HG02852 (cell line): ENCODE measurements around the gene LSM11.
"Not testable (repeated sequence)": the region's sequence is repeated elsewhere in the genome, so short reads cannot be mapped to it uniquely, and the experiment has no call there.

Experiments
- ATAC-seq: cut with Tn5 transposase; IDR thresholded peaks from one replicate; pipeline ENCODE4 v1.9.1; 2021; ENCODE audit warnings: mild to moderate bottlenecking, moderate library complexity; ENCODE audit not compliant: unreplicated experiment

The LSM11 gene

DNA sequence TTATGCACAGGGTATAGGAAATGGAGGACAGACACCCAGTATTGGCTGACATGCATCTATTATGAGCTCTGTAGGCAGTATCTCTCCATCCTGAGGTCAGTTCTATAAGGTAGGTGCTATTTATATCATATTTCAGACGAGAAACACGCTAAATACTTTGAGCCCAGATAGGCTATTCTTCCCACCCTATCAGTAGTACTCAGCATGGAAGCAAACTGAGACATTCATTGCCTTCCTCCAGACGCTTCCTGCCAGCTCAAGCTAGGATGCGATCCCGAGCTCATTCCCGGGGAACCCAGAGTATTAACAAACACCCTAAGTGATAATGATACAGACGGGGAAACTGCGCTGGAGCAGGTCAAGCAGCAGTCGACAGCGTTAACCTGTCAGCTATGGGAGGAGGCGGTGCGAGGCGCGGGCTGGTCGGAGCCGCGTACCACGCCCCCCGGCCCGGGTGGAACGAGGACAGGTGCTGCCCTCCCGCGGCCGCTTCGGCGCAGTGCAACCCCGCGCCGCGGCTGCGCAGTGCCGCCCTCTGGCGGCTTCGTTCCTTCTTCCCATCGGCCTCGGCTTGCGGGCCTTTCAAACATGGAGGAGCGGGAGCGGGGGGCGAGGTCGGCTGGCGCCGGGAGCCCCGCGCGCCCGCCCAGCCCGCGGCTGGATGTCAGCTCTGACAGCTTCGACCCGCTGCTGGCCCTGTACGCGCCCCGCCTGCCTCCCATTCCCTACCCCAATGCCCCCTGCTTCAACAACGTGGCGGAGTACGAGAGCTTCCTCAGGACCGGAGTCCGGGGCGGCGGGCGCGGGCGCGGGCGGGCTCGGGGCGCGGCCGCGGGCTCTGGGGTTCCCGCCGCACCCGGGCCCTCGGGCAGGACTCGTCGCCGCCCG is at the start of gene LSM11:
LSM11 (plus strand) TSS at position 550 of the 888 bp plus-strand sequence; CDS start at position 589, 39 bp downstream.
- peak; percentile 91 for ATAC-seq

DNA sequence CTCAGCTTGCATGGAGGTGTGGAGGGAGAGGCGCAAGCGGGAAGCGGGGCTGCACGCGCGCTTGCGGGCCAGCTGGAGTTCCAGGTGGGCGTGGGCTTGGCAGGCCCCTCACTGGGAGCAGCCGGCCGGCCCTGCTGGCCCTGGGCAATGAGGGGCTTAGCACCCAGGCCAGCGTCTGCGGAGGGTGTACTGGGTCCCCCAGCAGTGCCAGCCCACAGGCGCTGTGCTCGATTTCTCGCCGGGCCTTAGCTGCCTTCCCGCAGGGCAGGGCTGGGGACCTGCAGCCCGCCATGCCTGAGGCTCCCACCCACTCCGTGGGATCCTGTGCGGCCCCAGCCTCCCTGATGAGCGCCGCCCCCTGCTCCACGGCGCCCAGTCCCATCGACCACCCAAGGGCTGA is 49.7 kb upstream of the LSM11 start:
- ATAC-seq: not testable (repeated sequence)

DNA sequence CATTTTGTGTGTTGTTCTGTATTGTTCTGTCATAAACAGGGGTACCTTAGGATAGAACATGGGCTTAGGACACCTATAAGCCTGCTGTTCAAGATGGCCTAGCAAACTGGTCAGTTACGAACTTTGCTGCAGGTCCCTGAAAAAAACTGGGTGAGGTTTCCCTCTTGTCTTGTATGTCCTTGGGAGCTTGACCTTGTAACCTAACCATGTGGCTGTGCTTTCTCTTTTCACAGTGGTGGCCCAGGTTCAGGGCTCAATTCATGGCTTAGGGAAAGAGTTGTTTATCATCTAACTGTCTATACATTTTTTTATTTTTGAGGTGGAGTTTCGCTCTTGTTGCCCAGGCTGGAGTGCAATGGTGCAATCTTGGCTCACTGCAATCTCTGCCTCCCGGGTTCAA is 47.4 kb upstream of the LSM11 start:
- ATAC-seq: not testable (repeated sequence)

DNA sequence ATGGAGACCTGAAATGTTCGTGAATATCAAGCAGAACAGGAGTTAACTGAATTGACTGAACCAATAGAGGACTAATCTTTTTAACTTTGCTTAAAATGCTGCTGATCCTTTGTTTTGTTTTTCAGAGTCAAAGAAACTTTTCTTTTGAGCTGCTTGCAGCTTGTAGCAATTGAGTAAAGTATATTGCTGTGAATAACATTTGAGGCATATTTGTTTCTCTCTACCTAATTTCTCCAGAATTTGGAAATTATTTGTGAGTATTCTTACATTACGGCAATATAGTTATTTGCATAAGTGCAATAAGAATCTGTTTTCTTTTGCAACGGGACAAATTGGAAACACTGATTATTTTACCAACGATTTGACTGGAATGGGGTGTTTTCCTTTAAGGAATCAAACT is 44.8 kb upstream of the LSM11 start:
- not testable (repeated sequence) for ATAC-seq

DNA sequence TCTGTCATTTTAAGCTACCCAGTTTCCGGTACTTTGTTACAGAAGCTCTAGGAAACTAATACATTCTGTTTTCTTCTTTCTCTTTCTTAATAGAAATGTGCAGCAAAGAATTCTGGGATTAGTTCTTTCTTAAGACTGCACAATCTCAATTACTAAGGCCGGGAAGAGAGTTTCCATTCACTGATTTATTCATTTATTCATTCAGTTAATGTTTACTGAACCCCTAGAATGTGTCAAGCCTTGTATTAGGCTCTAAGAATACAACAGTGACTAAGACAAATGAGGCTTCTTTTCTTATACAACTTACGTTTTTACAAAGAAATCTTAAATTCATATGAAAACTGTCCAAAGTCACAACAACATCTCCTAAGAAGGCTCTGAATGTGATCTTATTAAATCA is 39.8 kb upstream of the LSM11 start:
- ATAC-seq: no peak

DNA sequence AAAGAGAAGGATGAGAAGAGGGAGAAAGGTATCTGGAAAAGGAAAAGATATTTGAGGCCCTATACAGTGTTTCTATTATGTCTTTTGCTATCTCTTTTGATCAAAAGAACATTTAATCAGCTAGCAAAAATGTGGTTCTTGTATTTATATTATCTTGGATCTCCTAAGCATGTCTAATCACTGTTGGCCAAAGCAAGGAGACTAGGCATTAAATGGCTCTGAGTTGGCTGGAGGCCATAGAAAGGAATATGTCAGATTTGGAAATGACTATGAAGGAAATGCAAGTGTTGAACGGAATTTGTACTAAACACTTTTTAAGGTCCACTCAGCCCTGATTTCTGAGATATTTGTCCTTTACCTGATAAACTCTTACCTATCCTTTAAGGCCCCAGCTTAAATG is 34.6 kb upstream of the LSM11 start:
- ATAC-seq: no peak

DNA sequence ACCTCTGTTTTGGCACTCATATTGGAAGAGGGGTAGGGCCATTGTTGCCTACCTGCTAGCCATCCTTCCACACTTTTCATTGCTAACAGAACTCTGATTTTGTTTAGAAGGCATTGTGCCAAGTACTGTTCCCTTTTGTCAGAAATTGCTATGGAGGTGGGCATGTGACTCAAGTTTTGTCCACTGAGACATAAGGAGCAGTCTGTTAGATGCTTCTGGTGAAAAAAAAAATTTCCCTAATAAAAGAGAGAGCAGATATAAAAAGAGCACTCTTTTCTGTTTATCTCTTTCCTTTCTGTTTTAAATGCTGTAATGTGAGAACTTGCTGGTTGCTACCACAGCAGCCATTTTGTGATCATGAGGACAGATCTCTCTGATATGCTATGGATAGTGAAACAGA is 34.2 kb upstream of the LSM11 start:
- ATAC-seq: no peak

DNA sequence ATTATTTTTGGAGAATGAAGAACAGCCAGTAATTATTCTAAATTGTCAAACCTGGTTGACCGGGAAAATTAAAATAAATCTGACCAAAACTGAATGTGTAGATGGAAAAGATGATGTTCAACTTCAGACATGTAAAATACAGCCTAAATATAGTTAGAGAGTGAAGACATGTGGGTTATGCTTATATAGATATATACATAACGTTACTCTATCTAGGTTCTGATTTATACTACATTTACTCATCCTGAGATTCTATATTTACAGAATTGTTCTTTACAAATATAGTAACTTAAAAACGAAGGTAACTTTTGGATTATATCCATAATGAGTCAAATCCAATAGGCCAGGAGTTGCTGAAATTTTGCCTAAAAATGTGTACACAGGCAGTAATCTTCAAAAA is 33.1 kb upstream of the LSM11 start:
- no peak for ATAC-seq

DNA sequence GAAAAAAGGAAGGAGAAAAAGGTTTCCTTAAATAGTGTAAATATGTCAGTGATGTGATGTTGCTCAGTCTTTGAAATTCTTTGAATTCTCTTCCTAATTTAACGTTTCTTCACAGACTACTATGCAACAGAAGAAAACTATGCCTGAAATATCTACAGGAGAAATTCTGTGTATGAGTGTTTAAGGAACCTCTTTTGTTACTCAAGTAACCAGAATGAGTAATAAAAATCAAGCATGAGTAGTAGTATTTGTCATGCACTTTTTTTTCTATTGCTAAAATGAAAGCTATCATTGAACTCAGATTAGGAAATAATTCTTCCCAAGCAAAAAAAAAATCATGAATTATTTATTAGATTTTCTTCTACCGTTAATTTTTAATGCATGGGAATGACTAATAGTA is 32.6 kb upstream of the LSM11 start:
- peak; percentile 73 for ATAC-seq

DNA sequence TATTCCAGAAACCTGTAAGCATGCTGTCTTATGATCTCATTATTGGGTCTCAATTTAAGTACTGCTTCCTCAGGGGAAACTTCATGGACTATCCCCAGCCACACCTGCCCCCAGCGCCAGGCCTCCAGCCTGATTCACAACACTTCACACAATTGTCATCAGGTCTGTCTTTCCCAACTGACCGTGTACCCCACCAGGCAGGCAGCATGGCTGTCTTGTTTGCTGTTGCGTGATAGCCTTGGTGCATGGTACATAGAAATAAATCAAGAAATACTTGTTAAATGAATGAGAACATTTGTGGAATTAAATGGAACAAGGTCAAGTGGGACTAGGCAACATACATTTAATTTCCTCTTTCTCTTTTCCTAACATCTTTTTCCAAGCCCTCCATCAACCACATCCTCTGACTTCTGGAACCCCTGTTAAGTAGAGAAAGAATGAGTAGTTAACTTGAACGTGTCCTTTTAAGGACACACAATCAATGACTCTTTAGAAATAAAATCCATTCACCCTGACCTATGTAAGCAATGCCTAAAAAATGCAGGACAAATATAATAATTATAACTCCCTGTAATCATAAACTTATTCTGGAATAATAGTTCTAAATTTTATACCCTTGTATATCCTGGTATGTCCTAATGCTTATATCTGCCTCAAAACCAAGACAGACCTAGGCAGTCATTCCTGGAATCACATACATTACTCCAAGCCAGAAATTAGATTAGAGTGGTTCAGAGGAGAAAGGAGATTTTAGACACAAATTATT is 29.5 kb upstream of the LSM11 start:
- no peak for ATAC-seq

DNA sequence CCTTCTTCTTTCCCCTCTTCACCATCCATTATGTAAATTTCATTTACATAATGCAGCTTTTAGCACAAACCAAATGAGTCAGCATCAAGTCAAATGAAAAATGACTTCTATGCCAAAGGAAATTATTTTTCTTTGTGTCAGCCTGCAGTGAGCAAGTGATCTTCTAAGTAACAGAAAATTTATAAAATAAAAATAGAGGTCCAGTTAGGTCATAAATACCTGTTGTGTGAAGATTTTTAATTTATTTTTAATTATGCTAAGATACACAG is 29.0 kb upstream of the LSM11 start:
- ATAC-seq: no peak

DNA sequence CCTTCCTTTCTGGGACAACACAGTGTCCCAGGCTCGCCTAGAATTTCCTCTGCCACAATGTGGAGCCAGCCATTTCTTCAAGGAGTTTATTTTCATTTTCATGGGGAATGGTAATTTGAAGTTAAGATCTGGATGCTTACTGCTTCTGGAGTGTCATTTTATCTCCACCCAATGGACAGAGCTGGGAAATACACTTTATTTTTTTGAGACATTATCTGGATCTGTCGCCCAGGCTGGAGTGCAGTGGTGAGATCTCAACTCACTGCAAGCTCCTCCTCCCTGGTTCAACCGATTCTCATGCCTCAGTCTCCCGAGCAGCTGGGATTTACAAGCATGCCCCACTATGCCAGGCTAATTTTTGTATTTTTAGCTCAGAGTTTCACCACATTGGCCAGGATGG is 25.0 kb upstream of the LSM11 start:
- ATAC-seq: peak; percentile 74

DNA sequence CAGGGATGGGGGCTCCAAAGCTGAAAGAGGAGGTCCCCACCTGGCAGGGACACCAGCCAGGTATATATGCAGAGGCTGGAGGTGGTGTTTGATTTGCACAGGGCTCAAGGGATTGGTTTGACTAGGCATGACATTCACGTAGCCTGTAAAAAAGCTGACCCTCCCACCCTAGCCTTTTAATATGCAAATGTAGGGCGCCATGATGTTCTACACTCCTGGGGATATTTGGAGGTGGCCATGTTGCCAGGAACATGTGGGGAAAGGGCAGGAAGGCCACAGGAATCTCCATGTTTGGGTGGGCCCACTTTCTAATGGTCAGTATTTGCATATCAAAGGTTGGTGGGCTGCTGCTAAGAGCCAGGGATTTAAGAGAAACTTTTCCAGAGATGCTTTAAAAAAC is 24.3 kb upstream of the LSM11 start:
- no peak for ATAC-seq

DNA sequence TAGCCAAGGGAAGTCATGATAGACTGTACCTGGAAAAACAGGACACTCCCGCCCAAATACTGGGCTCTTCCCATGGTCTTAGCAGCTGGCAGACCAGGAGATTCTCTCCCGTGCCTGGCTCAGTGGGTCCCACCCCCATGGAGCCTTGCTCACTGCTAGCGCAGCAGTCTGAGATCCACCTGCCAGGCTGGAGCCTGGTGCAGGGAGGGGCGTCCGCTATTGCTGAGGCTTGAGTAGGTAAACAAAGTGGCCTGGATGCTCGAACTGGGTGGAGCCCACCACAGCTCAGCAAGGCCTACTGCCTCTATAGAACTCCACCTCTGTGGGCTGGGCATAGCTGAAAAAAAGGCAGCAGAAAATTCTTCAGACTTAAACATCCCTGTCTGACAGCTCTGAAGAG is 22.4 kb upstream of the LSM11 start:
- no peak for ATAC-seq

DNA sequence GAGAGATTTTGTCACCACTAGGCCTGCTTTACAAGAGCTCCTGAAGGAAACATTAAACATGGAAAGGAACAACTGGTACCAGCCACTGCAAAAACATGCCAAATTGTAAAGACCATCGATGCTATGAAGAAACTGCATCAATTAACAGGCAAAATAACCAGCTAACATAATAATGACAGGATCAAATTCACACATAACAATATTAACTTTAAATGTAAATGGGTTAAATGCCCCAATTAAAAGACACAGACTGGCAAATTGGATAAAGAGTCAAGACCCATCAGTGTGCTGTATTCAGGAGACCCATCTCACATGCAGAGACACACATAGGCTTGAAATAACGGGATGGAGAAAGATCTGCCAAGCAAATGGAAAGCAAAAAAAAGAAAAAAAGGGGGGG is 20.6 kb upstream of the LSM11 start:
- ATAC-seq: not testable (repeated sequence)

DNA sequence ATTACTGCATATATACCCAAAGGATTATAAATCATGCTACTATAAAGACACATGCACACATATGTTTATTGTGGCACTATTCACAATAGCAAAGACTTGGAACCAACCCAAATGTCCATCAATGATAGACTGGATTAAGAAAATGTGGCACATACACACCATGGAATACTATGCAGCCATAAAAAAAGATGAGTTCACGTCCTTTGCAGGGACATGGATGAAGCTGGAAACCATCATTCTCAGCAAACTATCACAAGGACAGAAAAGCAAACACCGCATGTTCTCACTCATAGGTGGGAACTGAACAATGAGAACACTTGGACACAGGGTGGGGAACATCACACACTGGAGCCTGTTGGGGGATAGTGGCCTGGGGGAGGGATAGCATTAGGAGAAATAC is 16.9 kb upstream of the LSM11 start:
- not testable (repeated sequence) for ATAC-seq

DNA sequence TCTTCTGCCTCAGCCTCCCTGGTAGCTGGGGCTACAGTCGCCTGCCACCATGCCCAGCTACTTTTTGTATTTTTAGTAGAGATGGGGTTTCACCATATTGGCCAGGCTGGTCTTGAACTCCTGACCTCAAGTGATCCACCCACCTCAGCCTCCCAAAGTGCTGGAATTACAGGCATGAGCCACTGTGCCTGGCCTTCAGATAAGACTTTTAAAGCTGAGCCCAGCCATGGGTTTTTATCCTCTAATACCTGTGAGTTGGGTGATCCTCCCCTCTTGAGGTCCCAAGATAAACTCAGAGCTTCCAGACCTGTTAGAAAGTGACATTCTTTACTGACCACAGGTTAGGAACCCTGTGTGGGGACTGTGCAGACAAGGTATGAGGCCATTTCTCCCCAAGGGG is 15.7 kb upstream of the LSM11 start:
- ATAC-seq: not testable (repeated sequence)

DNA sequence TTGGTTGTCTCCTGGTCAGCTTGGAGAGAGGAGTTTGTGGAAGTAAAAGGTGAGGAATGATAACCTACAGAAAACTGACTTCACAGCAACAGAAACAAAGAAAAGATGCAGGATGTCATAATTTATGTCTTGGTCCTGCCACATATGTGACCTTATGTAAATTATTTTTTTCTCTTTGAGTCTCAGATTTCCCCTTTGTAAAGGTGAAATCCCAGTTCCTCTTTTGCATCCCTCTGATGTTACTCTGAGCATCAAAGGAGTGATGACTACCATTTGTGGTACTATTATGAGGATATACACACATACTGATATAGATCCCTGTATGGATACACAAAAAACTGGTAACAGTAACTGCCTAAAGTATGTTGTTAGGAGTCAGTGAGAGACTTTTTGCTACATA is 13.7 kb upstream of the LSM11 start:
- peak; percentile 63 for ATAC-seq

DNA sequence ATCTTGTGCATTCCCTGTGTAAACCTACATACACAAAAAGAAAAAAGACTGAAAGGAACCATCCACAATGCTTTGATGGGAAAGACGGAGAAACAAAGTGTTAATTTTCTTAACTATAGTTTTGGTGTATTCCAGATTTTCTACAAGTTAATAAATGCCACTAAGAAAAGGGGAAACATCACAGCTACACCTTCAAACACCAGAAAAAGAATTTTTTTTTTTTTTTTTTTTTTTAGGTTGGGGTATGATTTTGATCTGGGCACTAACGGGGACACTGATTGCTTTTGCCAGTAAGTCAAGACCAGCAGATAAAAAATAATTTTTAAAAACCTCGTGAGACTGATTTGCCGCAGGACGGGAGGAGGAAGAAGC is 12.6 kb upstream of the LSM11 start:
- ATAC-seq: no peak

DNA sequence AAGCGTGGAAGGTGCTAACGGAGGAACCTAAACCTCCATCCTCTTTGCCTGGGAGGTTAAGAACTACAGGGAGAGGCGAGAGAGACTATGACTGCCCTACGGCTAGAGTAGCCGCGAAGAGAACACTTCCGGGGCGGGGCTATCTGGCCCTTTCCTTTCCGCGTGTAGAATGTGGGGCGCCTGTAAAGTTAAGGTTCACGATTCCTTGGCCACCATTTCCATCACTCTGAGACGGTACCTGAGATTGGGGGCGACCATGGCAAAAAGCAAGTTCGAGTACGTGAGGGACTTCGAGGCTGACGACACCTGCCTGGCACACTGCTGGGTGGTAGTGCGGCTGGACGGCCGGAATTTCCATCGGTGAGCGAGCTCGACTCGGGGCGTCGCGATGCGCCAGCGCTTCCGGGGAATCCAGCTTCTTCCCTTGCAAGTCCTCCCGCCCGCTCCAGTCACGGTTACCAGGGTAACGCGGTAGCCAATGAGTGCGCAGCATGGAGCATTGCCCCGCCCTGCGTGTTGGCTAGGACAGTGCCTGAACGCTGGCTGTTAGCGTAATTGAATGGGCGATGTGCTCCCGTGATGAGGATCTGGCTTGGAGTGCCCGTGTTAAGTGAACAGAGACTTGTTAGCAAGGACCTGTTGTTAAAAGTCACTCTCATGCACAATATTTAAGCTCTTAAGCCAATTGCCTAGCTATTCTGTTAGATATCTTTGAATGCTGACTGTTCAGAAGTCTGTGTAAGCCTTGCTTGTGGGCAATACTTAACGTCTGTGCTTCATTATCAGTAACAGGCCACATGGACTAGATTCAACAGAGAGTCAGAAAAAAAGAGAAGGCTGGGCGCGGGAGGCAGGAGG is 12.0 kb upstream of the LSM11 start, which contains the start of gene THG1L:
THG1L (plus strand) TSS at position 149 of the 858 bp plus-strand sequence; CDS start at position 170, 21 bp downstream.
- ATAC-seq: peak; percentile 92

DNA sequence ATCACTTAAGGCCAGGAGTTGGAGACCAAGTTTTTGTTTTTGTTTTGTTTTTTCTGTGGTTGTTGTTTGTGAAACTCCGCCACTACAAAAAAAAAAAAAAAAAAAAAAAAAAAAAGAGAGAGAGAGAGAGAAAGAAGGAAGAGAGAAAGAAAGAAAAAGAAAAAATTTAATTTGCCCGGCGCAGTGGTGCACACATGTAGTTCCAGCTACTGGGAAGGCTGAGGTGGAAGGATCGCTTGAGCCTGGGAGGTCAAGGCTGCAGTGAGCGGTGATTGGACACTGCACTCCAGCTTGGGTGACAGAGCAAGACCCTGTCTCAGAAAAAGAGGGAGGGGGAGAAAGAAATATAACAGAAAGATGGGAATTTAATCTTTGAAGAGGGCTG is 11.4 kb upstream of the LSM11 start:
- ATAC-seq: no peak
